Activated CD4-positive, CD25-positive, alpha-beta regulatory T cell treated with anti-CD3 and anti-CD28 coated beads, Interleukin-2, amount 50 U/mL, for 72 hours (primary cell): ENCODE results near the gene CACNA1D.
A peak's percentile ranks its signal among the peaks of the same experiment; 100 is the strongest.

Experiments
- DNase-seq: peaks from one replicate; pipeline ENCODE4 v3.0.0; 2021

The CACNA1D gene

DNA sequence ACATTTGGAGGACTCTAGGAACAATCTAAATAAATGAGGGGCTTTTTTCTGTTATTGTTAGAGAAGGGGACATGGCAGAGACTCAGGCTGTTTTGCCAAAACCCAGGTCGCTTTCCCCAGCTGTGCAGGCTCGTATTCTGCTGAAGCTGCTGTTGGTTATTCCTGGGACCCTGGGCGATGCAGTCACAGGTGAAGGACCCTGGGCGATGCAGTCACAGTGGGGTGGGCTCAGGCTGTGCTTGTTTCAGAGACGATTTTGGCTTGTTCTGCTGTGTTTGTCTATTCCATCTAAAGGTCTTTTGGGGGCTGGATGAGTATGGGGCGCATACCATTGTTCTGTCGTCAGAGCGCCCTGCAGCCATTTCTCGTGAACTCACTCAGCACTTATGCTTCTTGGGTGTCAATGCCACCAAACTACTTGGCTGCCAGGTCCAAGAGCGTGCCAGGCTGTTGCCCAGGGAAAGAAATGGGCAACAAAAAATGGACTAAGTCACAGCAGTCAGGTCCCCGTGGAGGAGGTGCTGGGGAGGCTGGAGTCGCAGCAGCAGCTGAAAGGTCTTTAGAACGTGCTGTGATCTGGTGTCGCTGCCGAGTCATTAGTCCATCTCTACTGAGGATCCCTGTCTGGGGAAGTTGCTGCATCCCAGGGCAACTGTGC lies 200.4 kb downstream of the CACNA1D start:
- DNase-seq = no peak

DNA sequence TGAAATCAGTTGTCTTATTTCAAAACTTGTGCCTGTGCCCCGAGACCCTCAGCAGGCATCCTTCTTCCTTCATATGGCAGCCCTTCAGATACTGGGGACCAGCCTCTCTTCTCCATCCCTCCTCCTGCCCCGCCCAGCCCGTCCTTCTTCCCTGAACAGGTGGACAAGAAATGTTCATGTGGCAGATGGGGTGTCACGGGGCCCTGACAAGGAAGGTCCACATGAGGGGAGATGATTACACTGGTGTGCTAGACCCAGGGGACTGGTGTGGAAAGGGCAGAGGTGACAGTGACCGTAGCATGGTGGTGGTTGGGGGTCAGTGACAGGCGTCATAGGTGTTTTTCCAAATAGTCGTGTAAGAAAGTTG lies 200.9 kb downstream of the CACNA1D start:
- no peak for DNase-seq

DNA sequence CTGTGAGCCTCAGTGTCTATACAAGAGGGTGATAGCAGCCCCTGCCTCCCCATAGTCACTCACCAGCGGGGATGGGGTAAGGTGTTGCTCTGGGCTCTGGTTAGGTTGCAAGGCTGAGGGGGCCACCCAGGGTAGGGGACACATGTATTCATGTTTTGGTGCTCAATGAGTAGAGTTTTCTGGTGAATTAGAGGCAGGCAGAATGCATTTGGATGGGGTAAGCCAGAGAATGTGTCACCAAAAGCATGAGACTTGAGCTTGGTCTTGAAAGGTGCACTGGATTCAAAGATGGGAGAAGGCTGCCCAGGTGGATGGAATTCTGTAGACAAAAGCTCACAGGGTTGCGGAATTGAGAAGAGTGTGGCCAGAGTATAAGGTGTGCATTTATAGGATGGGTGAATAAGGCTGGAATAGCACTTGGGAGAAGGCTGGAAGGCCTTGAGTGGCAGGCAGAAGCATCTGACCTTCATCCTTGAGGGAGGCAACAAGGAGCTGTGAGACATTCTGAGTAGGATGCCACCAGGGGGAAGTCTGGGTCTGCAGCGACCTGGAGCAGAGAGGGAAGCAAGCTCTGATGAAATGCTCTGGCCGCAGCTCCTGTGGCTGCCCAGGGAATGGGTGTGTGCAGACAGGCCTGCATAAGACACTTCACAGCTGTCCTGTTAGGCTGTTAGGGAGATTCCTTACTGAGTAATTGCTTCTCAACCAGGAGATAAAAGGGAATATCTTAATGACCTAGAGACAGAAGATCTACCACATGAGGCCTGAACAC lies 202.2 kb downstream of the CACNA1D start:
- DNase-seq = no peak

- DNase-seq = no peak
Observed at GRCh38 chr3:53700441-53700840, 206.0 kb downstream of the CACNA1D start.

GRCh38 chr3:53702776-53703530 lies 208.5 kb downstream of the CACNA1D start:
- no peak for DNase-seq

GRCh38 chr3:53703630-53704362 lies 209.4 kb downstream of the CACNA1D start:
- DNase-seq = no peak

DNA sequence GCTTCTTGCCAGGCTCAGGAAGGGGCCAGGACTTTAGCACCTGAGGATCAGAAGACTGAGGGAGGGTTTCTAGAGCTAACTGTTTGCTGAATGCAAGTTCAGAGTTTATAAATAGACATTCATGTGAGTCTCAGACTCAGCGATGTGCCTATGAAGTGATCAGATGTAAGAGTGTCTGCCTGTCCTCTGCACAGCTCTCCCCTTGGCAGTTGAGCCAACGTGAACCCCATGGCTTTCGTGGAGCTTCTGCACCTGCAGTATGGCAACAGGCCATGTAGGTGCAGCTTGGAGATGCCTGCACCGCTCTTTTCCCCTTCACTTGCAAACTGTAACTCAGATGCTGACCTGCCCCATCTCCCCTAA lies 209.9 kb downstream of the CACNA1D start:
- no peak for DNase-seq

DNA sequence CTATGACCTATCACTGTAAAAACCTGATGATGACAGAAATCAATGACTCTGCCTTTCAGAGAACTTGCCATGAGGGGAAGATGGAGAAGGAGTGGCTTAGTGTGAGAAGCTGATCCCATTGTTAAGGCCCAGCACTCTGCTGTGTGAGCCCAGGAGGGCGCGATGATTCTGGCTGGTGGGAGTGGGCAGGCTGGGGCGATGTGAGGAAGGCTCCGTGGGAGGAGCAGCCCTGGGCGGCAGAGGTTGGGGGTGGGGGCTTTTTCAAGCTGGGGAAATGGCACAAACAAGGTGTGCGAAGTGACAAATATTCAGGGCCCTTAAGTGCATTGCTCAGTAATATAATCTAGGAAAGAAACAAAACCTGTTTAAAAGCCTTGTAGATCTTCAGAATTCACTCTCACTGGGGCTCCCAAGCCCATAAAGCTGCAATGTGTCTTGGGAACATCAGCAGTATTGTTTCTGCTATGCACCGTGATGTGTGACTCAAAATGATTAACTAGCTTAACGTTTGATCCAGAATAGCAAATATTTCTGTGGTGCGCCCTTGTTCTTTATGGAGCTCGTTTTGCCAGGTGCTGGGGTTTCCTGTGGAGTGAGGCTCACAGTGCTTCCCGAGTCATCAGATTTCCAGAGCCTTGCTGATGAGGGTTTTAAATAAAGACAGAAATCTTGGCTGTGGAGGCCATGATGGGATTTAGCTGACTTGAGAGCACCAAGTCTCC lies 210.8 kb downstream of the CACNA1D start:
- DNase-seq = no peak

DNA sequence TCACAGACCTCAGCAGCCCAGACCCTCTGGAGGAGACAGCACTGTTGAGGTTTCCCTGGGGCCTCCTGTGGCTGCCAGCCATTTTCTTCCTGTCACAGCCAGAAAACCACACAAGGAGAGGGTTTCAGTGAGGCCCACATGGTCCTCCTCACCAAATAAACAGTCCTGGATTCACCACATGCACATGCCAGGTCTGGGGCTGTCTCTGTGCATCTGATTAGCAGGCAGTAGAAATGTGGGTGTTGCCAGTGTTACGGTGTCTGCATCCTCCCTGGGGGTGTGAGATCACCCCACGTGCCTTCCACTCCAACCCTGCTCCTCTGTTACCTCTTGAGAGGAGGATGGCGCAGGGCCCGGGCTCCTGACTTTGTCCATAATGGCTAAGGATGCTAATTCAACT lies 211.4 kb downstream of the CACNA1D start:
- no peak for DNase-seq

GRCh38 chr3:53707222-53707621 lies 212.8 kb downstream of the CACNA1D start:
- no peak for DNase-seq

DNA sequence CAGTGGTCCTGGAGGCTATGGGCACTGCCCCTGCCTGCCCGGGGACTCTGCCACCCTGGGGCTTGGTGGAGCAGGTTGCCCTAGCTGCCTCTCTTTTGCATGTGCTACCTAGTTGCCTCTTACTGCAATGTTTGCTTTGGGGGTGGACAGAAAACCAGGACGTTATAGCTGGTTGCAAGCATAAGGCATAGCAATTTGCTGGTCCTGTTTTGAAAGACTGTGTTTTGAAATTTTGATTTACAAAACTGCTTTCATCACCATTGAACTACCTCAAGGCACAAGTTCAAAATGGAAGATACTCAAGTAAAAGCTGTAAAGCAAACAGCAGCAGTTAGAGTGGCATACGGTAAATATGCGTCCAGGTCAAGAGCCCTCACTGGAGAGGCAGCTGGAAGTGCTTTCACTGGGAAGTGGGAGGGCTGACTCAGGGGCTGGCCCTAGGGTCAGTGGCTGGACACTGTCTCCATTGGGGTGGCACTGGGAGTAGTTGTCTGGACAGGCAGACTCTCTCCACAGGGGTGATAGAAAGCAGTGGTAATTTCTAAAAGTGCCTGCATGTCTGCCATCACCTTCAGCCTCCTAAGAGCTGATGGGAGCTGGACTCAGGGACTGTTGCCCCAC lies 213.7 kb downstream of the CACNA1D start:
- DNase-seq = no peak

- no peak for DNase-seq
Observed at GRCh38 chr3:53709256-53709655, 214.8 kb downstream of the CACNA1D start.

DNA sequence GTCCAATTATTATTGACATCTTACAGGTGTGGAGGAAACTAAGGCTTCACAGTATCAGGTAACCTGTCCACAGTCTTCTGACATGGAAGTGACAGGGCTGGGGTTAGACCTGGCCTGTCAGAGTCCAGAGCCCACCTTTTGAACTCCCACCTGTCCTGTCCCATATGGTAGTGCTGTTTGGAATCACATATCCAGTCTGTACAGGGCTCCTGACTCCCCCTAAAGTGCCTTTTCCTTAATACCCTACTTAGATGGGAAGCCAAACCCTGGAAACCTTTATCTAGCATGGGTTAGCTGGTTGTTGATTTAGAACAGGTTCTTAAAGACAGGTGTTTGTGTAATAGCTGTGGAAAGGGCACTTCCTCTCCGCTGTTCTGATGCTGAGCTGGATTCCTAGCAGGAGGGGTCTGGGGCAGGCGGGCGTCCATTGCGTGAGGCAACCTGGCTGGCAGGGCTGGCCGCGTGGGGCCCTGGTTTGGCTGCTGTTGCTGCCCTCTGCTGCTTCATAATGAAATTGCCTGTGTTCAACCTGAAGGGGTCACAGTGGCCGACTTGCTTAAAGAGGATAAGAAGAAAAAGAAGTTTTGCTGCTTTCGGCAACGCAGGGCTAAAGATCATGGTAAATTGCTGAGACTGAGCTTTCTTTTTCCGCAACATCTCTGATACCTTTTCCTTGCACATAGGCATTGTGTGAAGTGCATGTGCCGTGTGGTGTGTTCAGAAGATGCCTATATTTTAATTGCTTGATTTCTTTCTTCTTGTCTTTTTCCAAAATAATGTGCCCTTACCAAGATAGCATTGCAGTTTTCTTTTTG lies 215.7 kb downstream of the CACNA1D start:
- peak; percentile 50 for DNase-seq

DNA sequence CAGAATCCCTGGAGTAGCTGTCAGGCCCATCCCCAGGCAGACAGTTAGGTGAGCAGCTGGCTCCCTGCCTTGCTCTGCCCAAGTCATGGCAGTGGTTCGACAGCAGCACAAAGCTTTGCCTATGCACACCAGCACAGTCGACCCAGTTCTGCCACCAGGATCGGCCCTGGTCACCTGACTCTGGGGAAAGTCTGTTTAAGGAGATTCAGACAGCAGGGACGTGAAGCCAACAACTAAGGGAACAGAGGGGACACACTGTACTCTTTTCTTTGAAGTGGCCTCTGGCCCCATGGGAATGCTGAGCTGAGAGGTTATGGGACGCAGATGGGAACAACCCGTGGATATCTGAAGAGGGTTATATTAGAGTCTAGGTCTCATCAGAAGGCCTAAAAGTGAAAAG lies 217.0 kb downstream of the CACNA1D start:
- no peak for DNase-seq

DNA sequence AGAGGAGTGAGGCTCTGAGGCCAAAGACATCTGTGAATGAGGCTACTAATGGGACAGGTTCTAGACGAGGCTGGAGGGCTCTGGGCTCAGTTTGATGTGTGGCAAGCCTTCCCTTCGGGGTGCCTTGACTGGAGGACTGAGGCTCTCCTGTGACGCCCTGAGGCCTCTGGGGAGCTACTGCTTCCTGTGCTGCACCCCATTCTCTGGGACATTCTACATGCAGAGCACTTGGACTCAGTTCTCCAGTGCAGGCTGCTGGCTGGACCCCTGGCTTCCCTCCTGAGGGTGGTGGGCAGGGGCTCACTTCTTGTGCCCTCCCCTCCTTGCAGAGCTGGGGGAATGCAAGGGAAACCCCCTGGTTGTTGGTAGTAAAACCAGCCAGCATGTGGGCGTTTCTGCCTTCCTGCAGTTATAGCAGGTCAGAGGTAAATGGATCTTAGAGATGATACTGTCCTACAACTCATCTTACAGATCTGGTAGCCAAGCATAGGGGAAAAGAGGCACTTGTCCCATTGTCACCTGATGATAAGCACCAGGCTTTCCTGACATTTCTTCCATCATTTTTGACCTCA lies 218.5 kb downstream of the CACNA1D start:
- DNase-seq = no peak

DNA sequence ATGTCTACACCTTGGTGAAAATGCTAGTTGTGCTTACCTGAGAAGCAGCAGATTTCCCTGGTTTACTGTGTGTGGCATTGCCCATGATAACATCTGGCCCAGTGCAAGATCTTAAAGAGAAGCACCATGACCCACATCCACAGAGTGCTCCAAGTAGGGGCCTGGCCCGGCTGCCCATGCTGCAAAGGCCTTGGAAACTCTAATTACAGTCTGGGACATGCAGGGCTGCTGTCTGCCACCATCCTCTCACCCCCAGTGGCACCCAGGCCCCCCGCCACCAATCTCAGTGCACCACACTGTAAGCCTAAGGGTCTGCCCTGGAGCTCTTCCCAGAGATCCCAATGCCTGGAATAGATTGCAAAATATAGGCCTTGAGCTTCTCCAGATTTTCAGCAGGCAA lies 219.2 kb downstream of the CACNA1D start:
- DNase-seq = no peak

DNA sequence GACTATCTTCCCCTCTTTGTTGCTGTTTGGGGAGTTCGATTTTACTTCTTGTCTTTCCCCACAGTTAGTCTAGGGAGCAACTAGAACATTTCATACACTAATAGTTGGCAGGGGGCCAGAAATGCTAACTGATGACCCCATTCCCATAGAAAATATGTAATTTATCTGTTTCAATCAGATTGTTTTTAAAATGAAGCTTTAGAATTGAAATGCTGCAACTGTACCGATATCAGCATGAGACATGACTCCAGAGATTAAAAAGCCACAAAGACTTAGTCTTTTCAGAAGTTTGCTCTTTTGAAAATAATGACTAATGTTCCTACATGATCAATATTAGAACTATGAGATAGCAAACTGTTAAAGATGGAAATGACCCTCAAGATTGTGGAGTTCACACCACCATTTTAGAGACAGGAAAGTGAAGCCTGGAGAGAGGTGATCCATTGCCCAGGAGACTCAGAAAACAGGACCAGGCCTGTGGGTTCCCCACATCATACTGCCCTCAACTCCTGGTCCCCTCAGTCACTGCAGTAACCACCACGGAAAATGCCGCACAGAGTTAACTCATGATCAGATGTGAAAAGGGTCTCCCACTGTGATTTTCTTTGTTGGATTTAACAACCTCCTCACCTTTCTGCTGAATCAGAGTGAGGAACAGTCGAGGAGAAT lies 221.5 kb downstream of the CACNA1D start:
- no peak for DNase-seq

DNA sequence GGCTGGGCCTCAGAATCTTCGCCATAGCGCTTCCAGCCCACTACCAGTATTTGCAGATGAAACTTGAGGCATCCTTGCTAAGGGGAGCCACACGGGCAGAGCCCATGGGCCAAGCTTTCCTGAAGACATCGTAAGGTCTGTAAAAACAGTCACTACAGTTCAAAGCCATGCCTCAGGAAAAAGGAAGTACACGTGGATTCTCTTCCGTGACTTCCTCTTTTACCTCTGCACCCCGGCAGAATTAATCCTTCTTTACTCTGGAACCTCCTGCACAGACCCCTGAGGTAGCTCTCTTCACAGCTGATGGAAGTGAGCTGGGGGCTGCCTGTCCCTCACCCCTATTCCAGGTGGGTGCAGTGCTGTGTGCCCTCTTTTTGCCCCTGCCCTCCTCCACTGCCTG lies 222.6 kb downstream of the CACNA1D start:
- DNase-seq = no peak

DNA sequence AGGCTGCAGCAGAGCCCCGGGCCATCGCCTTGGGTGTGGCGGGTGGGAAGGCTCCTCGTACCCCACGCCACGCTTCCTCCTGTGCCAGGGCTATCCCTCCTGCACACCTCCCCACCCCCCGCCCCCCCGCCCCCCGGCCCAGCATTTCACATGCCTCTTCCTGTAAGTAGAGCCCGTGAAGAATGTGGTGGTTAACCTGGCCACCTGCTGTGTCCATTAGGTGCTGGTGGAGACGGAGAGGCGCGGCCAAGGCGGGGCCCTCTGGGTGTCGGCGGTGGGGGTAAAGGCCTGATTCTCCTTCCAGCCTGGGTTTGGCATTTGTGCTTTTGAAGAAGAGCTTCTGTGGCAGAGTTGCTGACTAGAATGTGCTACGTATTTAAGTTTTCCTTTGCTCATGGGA lies 224.1 kb downstream of the CACNA1D start:
- no peak for DNase-seq

- no peak for DNase-seq
Observed at GRCh38 chr3:53719796-53720195, 225.4 kb downstream of the CACNA1D start.
